ENCODE data around the gene CC2D1B. TPM values are rescaled to one million over a fixed set of nuclear protein-coding genes. Genes with fewer than 3 reads are reported as not detected.

Gene CC2D1B
- polyA plus RNA-seq, 3 donors: 1.7 to 17.5 (median 2.4) TPM

- Mint-ChIP-seq H3K27me3 (ENCODE audit: low read depth in 3 of 3) (peaks cover 0 to 7% (median 2%) of the 10 kb centered on the region in 3 donors), H3K4me1 (no peaks in the 10 kb centered on the region), H3K36me3 (no peaks in the 10 kb centered on the region), H3K9me3 (peaks cover 0 to 1% (median 0%) of the 10 kb centered on the region in 7 donors), H3K4me3 (no peak overlapping the region), H3K27ac (no peak overlapping the region)
- Histone ChIP-seq H3K4me1 (ENCODE audit: control insufficient read depth in 1 of 2, insufficient read depth in 2 of 2, low read length in 2 of 2) (no peaks in the 10 kb centered on the region), H3K4me2 (replicated peaks; ENCODE audit: extremely low read depth, low read length, poor library complexity, severe bottlenecking) (no peak overlapping the region), H3K27ac (ENCODE audit: low read depth in 1 of 2, low read length in 2 of 2) (no peak overlapping the region), H3K36me3 (replicated peaks in 1 of 2; ENCODE audit: control insufficient read depth in 1 of 2, insufficient read depth in 2 of 2, low read length in 2 of 2) (no peaks in the 10 kb centered on the region), H4K20me1 (ENCODE audit: insufficient read depth, low read length) (no peaks in the 10 kb centered on the region), H3K4me3 (replicated peaks in 1 of 3; ENCODE audit: low read depth in 2 of 3, low read length in 3 of 3) (no peak overlapping the region), H3K9me3 (replicated peaks in 1 of 2; ENCODE audit: control insufficient read depth in 1 of 2, insufficient read depth in 1 of 2, low read length in 2 of 2) (no peaks in the 10 kb centered on the region), H3K27me3 (ENCODE audit: control insufficient read depth in 2 of 2, insufficient read depth in 2 of 2, low read length in 2 of 2) (no peaks in the 10 kb centered on the region), H2AFZ (ENCODE audit: insufficient read depth, low read depth, low read length, poor library complexity, severe bottlenecking) (no peak overlapping the region), H3K9ac (ENCODE audit: insufficient read depth, low read length, poor library complexity, severe bottlenecking) (no peak overlapping the region), H3K79me2 (ENCODE audit: insufficient read depth, low read length) (no peaks in the 10 kb centered on the region)
- no peak for DNase-seq
- WGBS (ENCODE audit: insufficient coverage): no CpG with 5 or more reads among the region's 2 CpGs
- no peak for TF ChIP-seq CTCF (IDR thresholded peaks at IDR 0.05)
- intact Hi-C loops (cut with micrococcal nuclease): no loop called here
Measured at GRCh38 chr1:52321061-52321460, 44.9 kb downstream of the CC2D1B start.

GRCh38 chr1:52306227-52307006, 59.6 kb downstream of the CC2D1B start:
- Histone ChIP-seq H3K27ac (ENCODE audit: low read depth in 1 of 2, low read length in 2 of 2) (no peak overlapping the region), H3K79me2 (ENCODE audit: insufficient read depth, low read length) (no peaks in the 10 kb centered on the region), H2AFZ (ENCODE audit: insufficient read depth, low read depth, low read length, poor library complexity, severe bottlenecking) (no peak overlapping the region), H3K4me3 (replicated peaks in 1 of 3; ENCODE audit: low read depth in 2 of 3, low read length in 3 of 3) (no peak overlapping the region), H3K9me3 (replicated peaks in 1 of 2; ENCODE audit: control insufficient read depth in 1 of 2, insufficient read depth in 1 of 2, low read length in 2 of 2) (no peaks in the 10 kb centered on the region), H3K4me1 (ENCODE audit: control insufficient read depth in 1 of 2, insufficient read depth in 2 of 2, low read length in 2 of 2) (no peaks in the 10 kb centered on the region), H4K20me1 (ENCODE audit: insufficient read depth, low read length) (no peaks in the 10 kb centered on the region), H3K4me2 (replicated peaks; ENCODE audit: extremely low read depth, low read length, poor library complexity, severe bottlenecking) (no peak overlapping the region), H3K36me3 (replicated peaks in 1 of 2; ENCODE audit: control insufficient read depth in 1 of 2, insufficient read depth in 2 of 2, low read length in 2 of 2) (no peaks in the 10 kb centered on the region), H3K27me3 (ENCODE audit: control insufficient read depth in 2 of 2, insufficient read depth in 2 of 2, low read length in 2 of 2) (no peaks in the 10 kb centered on the region), H3K9ac (ENCODE audit: insufficient read depth, low read length, poor library complexity, severe bottlenecking) (no peak overlapping the region)
- TF ChIP-seq CTCF (IDR thresholded peaks at IDR 0.05): no peak
- intact Hi-C loops (cut with micrococcal nuclease): no loop called here
- no peaks in the 10 kb centered on the region for H3K36me3 Mint-ChIP-seq
- DNase-seq: no peak
- peaks cover 0 to 3% (median 1%) of the 10 kb centered on the region in 3 donors for H3K27me3 Mint-ChIP-seq (ENCODE audit: low read depth in 3 of 3)
- H3K9me3 Mint-ChIP-seq: no peaks in the 10 kb centered on the region
- WGBS (ENCODE audit: insufficient coverage): 96% methylated on average over 7 of the region's 11 CpGs
- no peak overlapping the region for H3K4me3 Mint-ChIP-seq
- H3K27ac Mint-ChIP-seq: no peak overlapping the region
- H3K4me1 Mint-ChIP-seq: no peaks in the 10 kb centered on the region

All from CD14-positive monocyte (primary cell).